ENCODE measurements around the gene MGAT3.
"Not testable (repeated sequence)": the region's sequence is repeated elsewhere in the genome, so short reads cannot be mapped to it uniquely, and the experiment has no call there.

MGAT3 gene

DNA sequence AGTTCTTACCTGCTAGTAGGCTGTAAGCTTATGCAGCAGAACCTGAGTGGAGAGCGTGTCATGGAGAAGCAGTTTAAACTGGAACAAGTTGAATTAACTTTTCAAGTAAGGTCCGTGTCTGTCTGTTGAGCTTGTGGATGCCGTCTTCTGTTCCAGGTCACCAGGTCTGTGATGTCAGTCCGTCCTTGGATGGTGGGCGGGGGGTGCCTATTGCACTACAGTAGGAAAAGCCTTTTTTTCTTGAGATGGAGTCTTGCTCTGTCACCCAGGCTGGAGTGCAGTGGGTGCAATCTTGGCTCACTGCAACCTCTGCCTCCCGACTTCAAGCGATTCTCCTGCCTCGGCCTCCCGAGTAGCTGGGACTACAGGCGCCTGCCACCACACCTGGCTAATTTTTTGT, 50.2 kb downstream of the MGAT3 start:
- H3K27me3 Mint-ChIP-seq; DNase-seq; H3K9me3 Mint-ChIP-seq; ATAC-seq (replicated peaks); H3K4me3 Mint-ChIP-seq; H3K27ac Mint-ChIP-seq: not testable (repeated sequence)
- Mint-ChIP-seq H3K36me3 (peaks cover 48 to 62% of the 10 kb centered on the region in 2 donors), H3K4me1 (peaks cover 30 to 51% of the 10 kb centered on the region in 2 donors)

DNA sequence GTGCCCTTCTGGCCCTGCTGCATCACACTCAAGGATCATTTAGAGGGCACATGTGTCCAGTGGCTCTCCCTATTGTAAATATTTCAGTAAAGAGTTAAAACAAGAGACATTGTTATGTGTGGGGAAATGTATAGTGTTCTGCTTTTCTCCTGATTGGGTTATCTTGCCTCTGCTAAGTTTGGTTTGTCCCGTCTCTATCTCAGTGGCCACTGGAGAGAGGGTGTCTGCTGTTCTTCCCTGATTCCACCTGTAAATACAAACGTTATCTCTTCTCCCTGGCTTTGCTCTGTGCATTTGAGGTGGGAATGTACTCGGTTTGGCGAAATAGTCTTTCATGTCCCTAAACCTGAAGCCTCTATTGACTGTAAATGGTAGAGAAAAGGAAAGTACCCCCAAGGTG, 51.6 kb downstream of the MGAT3 start:
- H3K36me3 Mint-ChIP-seq, result peaks cover 54 to 71% of the 10 kb centered on the region in 2 donors
- H3K27me3 Mint-ChIP-seq, result no peaks in the 10 kb centered on the region
- DNase-seq (no peak), ATAC-seq (replicated peaks) (no peak)
- peaks cover 30 to 49% of the 10 kb centered on the region in 2 donors for H3K4me1 Mint-ChIP-seq
- H3K9me3 Mint-ChIP-seq, result no peaks in the 10 kb centered on the region
- H3K4me3 Mint-ChIP-seq, result no peak overlapping the region
- no peak overlapping the region for H3K27ac Mint-ChIP-seq

DNA sequence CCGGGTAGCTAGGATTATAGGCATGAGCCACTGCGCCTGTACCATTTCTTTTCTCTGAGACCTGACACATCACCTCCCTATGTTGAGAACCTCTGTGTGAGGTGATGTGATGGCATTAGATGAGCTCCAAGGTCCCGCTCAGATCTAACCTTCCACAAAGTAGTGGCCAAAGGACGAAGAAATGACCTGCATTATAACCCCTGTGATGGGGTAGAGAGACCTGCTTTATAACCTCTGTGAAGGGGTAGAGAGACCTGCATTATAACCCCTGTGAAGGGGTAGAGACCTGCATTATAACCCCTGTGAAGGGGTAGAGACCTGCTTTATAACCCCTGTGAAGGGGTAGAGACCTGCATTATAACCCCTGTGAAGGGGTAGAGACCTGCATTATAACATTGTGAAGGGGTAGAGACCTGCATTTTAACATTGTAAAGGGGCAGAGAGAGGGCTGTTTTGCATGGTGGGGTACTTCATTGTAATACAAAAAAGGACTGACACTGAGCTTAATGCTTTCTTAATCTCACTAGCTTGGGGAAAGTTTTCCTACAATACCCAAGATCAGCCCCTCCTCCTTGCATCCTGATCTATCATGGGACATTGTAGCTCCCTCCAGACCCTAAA, 53.8 kb downstream of the MGAT3 start:
- Mint-ChIP-seq H3K36me3 (peaks cover 58 to 74% of the 10 kb centered on the region in 2 donors), H3K27me3 (no peaks in the 10 kb centered on the region), H3K4me3 (no peak overlapping the region), H3K9me3 (no peaks in the 10 kb centered on the region), H3K27ac (peak overlapping the region; percentile 3), H3K4me1 (peaks cover 35 to 52% of the 10 kb centered on the region in 2 donors)
- no peak for DNase-seq
- ATAC-seq (replicated peaks), result no peak

DNA sequence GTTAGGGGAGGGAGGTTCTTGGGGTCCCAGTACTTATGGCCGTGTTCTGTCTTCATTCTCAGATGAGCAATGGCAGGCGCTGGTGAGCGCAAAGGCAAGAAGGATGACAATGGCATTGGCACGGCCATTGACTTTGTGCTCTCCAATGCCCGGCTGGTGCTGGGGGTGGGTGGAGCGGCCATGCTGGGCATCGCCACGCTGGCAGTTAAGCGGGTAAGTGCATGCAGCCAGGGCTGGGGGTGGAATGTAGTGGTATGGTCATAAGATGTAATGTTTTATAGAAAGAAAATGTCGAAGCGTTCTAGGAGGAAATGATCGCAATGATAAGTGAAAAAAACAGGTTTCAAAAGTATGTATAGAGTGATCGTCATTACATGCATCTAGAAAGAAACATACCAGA, 54.4 kb downstream of the MGAT3 start:
- DNase-seq (no peak), ATAC-seq (replicated peaks) (no peak)
- Mint-ChIP-seq H3K9me3 (no peaks in the 10 kb centered on the region), H3K27ac (peak overlapping the region; percentile 7), H3K4me1 (peaks cover 36 to 53% of the 10 kb centered on the region in 2 donors), H3K4me3 (no peak overlapping the region), H3K27me3 (no peaks in the 10 kb centered on the region), H3K36me3 (peaks cover 59 to 74% of the 10 kb centered on the region in 2 donors)

DNA sequence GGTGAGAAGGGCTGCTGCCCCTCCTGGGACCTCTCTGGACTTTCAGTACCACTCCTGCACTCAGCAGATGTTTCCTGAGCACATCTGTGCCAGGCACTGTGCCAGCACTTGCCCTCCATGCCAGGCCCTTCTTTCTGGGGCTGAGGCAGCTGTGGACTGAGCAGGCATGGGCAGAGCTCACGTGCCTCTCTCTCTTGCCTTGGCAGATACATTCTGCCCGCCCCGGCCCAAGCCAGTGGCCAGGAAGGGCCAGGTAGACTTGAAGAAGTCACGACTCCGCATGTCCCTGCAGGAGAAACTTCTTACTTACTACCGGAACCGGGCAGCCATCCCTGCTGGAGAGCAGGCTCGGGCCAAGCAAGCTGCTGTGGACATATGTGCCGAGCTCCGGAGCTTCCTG, 55.2 kb downstream of the MGAT3 start:
- H3K4me1 Mint-ChIP-seq, result peaks cover 36 to 50% of the 10 kb centered on the region in 2 donors
- H3K27ac Mint-ChIP-seq, result peak overlapping the region; percentile 25
- no peak for DNase-seq
- H3K9me3 Mint-ChIP-seq, result no peaks in the 10 kb centered on the region
- peaks cover 55 to 68% of the 10 kb centered on the region in 2 donors for H3K36me3 Mint-ChIP-seq
- no peak overlapping the region for H3K4me3 Mint-ChIP-seq
- no peak for ATAC-seq (replicated peaks)
- no peaks in the 10 kb centered on the region for H3K27me3 Mint-ChIP-seq

DNA sequence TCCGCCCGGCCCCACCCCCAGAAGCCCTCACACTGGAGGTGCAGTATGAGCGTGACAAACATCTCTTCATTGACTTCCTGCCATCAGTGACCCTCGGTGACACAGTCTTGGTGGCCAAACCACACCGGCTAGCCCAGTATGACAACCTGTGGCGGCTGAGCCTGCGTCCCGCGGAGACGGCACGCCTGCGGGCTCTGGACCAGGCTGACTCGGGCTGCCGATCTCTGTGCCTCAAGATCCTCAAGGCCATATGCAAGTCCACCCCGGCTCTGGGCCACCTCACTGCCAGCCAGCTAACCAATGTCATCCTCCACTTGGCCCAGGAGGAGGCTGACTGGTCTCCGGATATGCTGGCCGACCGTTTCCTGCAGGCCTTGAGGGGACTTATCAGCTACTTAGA, 57.0 kb downstream of the MGAT3 start:
- H3K4me3 Mint-ChIP-seq, result no peak overlapping the region
- H3K27ac Mint-ChIP-seq, result no peak overlapping the region

DNA sequence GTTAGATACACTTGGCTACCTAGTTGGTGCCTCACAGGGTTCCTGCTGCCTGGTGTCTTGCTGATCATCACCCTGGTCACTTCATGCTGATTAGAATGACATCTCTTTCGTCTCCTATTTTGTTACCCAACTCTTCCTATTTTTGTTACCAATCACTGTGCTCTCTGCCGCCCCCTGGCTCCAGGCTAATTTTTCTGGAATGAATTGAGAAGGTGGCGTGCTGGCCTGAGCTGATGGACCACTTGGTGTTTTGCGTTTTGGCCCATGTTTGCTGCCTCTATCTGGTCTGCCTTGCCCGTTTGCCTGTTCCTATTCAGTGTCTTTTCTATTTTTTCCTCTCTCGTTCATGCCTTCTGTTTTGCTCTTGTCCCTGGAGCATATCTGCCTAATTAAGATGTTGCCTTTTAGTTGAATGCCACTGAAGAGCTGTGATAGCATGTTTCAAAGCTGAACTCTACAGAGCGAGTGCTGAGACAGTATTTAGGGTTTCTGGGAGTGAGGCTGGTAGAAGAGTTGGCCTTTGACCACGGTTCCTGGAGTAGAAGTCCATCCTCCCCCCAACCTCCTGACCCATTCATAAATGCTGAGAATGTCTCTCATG, 57.7 kb downstream of the MGAT3 start:
- DNase-seq, result no peak
- peak overlapping the region; percentile 44 for H3K27ac Mint-ChIP-seq

More for the DNA sequence above, 57.0 kb downstream of the MGAT3 start:
- no peak for ATAC-seq (replicated peaks)
- Mint-ChIP-seq H3K36me3 (peaks cover 50 to 60% of the 10 kb centered on the region in 2 donors), H3K9me3 (no peaks in the 10 kb centered on the region), H3K27me3 (no peaks in the 10 kb centered on the region), H3K4me1 (peaks cover 36 to 43% of the 10 kb centered on the region in 2 donors)
- no peak for DNase-seq

DNA sequence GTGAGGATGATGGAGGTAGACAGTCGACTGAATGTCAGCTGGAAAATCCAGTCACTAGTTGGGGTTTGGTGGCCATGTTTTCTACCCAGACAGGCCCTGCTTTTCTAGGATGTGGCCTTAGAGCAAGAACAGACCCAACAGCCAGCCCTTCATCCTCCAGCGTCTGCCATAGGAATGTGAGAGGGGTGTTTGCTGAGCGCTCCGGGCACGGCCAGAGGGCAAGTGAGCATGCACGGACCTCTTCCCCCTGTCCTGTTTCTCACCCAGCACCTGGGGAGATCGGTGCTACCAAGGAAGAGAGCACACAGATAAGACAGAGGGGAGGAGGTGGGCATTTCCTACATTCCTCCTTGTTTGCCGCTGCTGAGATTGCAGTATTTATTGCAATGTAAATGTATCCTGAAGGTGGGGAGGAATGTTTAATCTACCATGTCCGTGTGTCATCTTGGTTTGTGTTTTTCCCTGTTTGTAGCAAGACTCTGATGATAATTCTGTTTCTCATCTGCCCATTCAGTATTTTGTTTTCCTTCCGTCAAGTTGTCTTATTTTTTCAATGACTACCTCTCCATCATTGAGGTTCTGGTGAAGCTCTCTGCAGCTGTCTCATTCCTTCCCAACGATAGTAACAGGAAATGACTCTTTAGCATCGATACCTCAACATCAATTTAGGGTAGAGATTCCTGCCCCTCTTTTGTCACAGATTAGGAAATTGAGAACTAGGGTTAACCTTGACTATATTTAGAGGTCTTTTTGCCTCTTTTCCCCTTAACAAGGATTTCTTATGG, 58.6 kb downstream of the MGAT3 start:
- no peak for DNase-seq
- H3K4me1 Mint-ChIP-seq, result peaks cover 31 to 45% of the 10 kb centered on the region in 2 donors
- peaks cover 46 to 55% of the 10 kb centered on the region in 2 donors for H3K36me3 Mint-ChIP-seq
- H3K27ac Mint-ChIP-seq, result peak overlapping the region; percentile 92
- H3K4me3 Mint-ChIP-seq, result no peak overlapping the region
- no peaks in the 10 kb centered on the region for H3K27me3 Mint-ChIP-seq
- no peaks in the 10 kb centered on the region for H3K9me3 Mint-ChIP-seq
- no peak for ATAC-seq (replicated peaks)

More for the DNA sequence above, 57.7 kb downstream of the MGAT3 start:
- Mint-ChIP-seq H3K36me3 (peaks cover 47 to 55% of the 10 kb centered on the region in 2 donors), H3K27me3 (no peaks in the 10 kb centered on the region), H3K4me1 (peaks cover 34 to 44% of the 10 kb centered on the region in 2 donors), H3K4me3 (no peak overlapping the region), H3K9me3 (no peaks in the 10 kb centered on the region)
- no peak for ATAC-seq (replicated peaks)

DNA sequence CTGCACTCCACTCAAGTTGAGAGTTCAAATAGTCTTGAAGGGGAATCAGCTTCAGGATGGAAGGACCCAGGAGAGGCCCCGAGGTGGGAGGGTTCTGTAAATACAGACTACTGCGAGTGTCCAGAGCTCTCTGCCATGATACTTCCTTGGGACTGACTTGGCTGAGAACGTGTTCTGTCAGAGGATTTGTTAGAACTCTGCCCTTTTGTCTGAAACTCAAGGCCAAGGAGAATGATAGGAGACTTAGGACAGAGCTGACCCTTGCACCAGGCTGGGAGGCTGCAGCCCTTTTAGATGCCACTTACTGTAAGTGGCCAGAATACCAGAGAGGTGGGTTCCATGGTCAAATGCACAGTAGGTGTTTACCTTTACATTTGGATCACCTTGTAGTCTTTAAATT, 60.7 kb downstream of the MGAT3 start:
- H3K4me1 Mint-ChIP-seq, result peaks cover 39 to 60% of the 10 kb centered on the region in 2 donors
- ATAC-seq (replicated peaks), result no peak
- no peak overlapping the region for H3K27ac Mint-ChIP-seq
- peaks cover 54 to 61% of the 10 kb centered on the region in 2 donors for H3K36me3 Mint-ChIP-seq
- no peaks in the 10 kb centered on the region for H3K27me3 Mint-ChIP-seq
- no peak overlapping the region for H3K4me3 Mint-ChIP-seq
- no peaks in the 10 kb centered on the region for H3K9me3 Mint-ChIP-seq
- no peak for DNase-seq

DNA sequence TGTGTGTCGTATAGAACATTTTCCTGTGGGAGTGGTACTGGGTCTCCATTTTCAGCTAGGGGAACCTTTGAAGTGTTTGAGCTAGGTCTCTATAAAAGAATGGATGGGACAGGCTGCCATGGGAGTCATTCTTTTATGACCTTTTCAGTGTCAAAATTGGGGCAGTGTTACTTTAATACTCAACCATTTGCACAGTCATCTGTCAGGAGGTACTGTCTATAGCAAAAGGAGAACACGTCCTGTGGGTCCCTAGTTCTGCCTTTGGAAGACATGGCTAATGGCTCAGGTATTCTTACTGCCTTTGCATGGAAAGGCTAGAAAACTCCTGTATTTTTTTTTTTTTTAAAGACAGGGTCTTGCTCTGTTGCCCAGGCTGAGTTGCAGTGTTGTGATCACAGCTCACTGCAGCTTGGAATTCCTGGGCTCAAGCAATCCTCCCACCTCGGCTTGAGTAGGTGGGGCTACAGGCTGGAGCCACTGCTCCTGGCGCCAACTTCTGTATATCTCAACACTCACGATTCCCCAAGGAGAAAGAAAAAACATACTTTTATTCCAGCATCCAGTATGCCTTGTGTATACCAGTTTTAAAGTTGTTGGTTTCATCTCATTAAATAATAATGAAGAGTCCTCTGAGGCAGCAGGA, 61.5 kb downstream of the MGAT3 start:
- H3K27ac Mint-ChIP-seq, result no peak overlapping the region
- peaks cover 46 to 68% of the 10 kb centered on the region in 2 donors for H3K4me1 Mint-ChIP-seq
- H3K9me3 Mint-ChIP-seq, result no peaks in the 10 kb centered on the region
- DNase-seq (no peak), ATAC-seq (replicated peaks) (no peak)
- H3K27me3 Mint-ChIP-seq, result no peaks in the 10 kb centered on the region
- H3K4me3 Mint-ChIP-seq, result peak overlapping the region in 1 of 2 donors; percentile 99
- H3K36me3 Mint-ChIP-seq, result peaks cover 57 to 61% of the 10 kb centered on the region in 2 donors

DNA sequence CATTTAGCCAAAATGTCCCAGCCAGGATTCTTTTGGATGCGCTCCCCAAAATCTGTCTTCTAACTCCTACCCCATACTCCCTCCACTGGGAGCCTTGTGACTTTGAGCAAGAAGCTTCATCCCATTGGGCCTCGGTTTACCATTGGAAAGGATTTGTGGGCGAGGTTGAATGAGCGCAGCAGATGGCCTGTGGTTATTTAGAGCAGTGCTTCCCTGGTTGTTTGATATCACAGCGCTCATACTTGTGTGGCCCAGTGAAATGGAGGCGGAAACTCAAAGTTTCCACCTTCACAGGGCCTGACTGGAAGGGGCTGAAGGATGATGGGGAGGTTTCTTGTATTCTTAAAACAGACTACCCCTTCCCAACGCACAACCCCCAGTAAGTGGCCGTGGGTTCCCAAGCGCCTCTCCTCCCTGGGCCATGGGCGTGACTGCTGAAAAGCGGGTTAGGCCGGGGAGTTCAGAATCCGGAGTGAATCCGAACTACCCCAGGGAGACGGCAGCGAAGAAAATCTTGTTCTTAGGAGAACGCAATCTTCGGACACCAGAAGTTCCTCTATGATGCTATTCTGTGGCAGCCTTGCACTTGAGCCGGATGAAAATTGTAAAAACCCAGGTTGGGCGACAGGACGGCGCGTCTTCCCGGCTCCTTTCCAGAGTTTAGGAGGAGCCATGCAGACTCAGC, 62.3 kb downstream of the MGAT3 start:
- ATAC-seq (replicated peaks) (peak; percentile 1 to 6), DNase-seq (no peak)
- peak overlapping the region; percentile 97 for H3K27ac Mint-ChIP-seq
- no peaks in the 10 kb centered on the region for H3K9me3 Mint-ChIP-seq
- no peaks in the 10 kb centered on the region for H3K27me3 Mint-ChIP-seq
- peak overlapping the region; percentile 85 to 99 for H3K4me3 Mint-ChIP-seq
- peaks cover 45 to 67% of the 10 kb centered on the region in 2 donors for H3K4me1 Mint-ChIP-seq
- peaks cover 56 to 59% of the 10 kb centered on the region in 2 donors for H3K36me3 Mint-ChIP-seq

DNA sequence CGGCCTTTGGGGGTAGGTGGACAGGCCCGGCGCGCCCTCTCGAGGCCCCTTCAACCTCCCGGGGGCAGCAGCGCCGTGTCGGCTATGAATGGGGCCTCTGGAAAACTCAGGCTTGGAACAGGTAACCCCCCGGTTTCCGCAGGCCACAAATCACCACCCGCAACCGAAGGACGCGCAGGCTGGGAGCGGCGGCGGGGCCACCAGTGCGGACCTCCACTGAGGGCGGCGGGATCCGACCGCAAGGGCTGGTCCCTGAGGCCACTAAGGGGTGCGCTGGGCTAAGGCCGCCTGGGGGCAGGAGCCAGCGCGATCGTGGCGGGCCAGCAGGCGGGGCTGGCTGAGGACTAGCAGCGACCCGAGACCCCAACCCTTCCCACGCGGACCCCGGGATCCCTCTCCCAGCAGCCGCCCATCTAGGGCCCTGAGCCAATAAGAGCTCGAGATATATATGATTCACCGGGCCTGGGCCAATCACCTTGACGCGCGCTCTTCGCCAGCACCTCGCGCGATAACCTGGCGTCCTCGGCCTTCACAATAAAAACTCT, 62.9 kb downstream of the MGAT3 start:
- Mint-ChIP-seq H3K36me3 (peaks cover 56 to 59% of the 10 kb centered on the region in 2 donors), H3K27ac (peak overlapping the region; percentile 97), H3K9me3 (no peaks in the 10 kb centered on the region), H3K27me3 (no peaks in the 10 kb centered on the region), H3K4me3 (peak overlapping the region; percentile 85 to 99), H3K4me1 (peaks cover 44 to 67% of the 10 kb centered on the region in 2 donors)
- ATAC-seq (replicated peaks) (peak; percentile 90 to 92), DNase-seq (peak; percentile 96)

DNA sequence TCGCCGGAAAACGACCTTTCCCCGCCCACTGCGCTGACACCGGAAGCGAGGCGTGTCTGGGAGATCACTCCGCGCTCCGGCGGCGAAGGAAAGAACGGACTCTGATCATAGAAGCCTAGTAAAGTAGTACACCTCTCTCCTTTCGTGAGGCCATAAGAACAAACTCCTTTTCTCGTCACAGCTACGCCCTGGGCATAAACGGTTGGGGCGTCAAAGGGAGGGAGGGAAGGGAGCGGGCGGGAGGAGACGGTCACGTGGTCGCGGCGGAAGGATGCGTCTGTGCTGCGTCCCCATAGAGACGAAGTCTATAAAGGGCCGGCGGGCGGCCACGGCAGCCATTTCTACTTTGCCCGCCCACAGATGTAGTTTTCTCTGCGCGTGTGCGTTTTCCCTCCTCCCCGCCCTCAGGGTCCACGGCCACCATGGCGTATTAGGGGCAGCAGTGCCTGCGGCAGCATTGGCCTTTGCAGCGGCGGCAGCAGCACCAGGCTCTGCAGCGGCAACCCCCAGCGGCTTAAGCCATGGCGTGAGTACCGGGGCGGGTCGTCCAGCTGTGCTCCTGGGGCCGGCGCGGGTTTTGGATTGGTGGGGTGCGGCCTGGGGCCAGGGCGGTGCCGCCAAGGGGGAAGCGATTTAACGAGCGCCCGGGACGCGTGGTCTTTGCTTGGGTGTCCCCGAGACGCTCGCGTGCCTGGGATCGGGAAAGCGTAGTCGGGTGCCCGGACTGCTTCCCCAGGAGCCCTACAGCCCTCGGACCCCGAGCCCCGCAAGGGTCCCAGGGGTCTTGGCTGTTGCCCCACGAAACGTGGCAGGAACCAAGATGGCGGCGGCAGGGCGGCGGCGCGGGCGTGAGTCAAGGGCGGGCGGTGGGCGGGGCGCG, 63.7 kb downstream of the MGAT3 start, which contains the start of gene ATF4:
TSS of gene ATF4 (plus strand) at position 337 of the 880 bp plus-strand sequence. CDS start 884 bp downstream, outside the sequence.
- H3K4me1 Mint-ChIP-seq, result peaks cover 45 to 69% of the 10 kb centered on the region in 2 donors
- DNase-seq, result peak; percentile 63
- H3K36me3 Mint-ChIP-seq, result peaks cover 61 to 62% of the 10 kb centered on the region in 2 donors

More for the DNA sequence above, 63.7 kb downstream of the MGAT3 start, which contains the start of gene ATF4:
- Mint-ChIP-seq H3K4me3 (peak within 1 kb of the TSS; percentile 85 to 99), H3K27me3 (no peaks in the 10 kb centered on the region), H3K9me3 (no peaks in the 10 kb centered on the region), H3K27ac (peak within 1 kb of the TSS; percentile 97)
- peak; percentile 31 to 35 for ATAC-seq (replicated peaks)
